ENCODE results near the gene STX2.
"Not testable (repeated sequence)": the region's sequence is repeated elsewhere in the genome, so short reads cannot be mapped to it uniquely, and the experiment has no call there.

Gene STX2

DNA sequence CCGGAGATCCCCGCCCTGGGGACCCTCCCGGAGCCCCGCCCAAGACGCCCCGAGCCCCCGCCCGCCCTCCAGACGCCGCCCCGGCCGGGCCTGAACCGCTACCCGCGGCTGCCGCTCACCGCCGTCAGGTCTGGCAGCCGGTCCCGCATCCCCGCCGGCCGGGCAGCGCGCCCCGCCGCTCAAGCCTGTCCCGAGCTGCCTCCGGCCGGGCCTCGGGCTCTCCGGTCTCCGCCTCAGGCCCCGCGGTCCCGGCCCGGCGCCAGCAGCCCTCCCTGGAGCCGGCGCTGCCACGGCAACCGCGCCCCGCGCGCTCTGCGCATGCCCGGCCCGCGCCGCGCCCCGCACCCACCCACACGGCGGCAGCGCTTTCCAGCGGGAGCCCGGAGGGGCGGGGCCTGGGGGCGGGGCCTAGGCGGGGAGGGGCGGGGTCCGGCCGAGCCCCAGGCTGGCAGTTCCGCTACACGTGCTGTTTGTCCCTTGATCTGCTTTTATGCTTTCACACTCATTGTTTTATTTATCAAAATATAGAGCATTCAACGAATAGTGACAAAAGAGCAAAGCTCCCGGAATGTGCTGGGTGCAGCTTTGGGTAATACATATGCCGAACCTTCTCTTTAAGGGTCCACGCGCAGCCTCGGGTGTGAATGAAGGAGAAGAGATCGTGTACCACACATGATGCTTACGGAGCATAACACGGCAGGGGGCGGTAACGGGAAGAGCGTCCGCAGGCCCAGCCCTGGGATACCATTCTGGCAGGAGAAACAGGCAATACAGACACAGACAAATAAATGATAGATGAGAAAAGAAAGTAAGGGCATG is at the start of gene STX2:
STX2 (minus strand) TSS at position 300 of the 819 bp plus-strand sequence; CDS start at position 149, 151 bp downstream.
- no peak within 1 kb of the TSS for H3K27ac ChIP-seq (ENCODE audit: low read length)
- peaks cover 8% of the 10 kb centered on the region for H3K27me3 ChIP-seq (ENCODE audit: low read depth, low read length)
- H3K9me3 ChIP-seq (ENCODE audit: control insufficient read depth in 1 of 2, low read length in 2 of 2) = no peaks in the 10 kb centered on the region
- no peaks in the 10 kb centered on the region for H3K36me3 ChIP-seq (ENCODE audit: control insufficient read depth in 1 of 2, insufficient read depth in 2 of 2, low read length in 2 of 2)
- peak within 1 kb of the TSS; percentile 76 to 80 for H3K4me3 ChIP-seq (ENCODE audit: low read depth in 1 of 2, low read length in 2 of 2)
- H3K4me1 ChIP-seq (ENCODE audit: control insufficient read depth in 1 of 2, insufficient read depth in 2 of 2, low read length in 2 of 2) = peaks cover 0 to 8% of the 10 kb centered on the region in 2 donors

DNA sequence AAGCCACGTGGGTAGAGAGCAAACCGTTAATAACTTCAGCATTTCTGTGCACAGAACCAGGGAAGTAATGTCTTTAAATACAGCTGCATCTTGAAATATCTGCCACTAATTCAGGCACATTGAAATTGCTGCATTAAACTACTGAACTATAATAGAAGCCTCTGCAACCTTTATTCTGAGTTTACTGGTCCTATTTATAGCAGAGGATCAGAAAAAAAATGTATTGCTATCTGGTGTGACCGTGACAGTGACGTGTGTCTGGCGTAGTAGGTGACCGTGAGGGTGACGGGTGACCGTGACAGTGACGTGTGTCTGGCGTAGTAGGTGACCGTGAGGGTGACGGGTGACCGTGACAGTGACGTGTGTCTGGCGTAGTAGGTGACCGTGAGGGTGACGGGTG is 48.1 kb upstream of the STX2 start:
- H3K4me1 ChIP-seq (ENCODE audit: control insufficient read depth in 1 of 2, insufficient read depth in 2 of 2, low read length in 2 of 2) = not testable (repeated sequence)

DNA sequence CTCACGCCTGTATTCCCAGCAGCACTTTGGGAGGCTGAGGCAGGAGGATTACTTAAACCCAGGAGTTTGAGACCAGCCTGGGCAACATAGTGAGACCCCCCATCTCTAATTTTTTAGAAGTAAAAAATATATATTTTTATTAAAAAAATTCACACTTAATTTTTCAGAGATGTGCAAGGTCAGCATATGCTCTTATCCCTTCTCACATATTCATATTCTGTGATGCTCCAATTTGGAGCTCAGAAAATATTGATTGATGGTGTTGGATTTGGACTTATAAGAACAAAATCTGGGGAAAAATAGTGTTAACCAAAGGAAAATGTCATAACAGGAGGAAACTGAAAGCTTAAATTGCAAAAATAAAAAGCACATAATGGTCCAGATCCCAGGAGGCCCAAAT is 42.5 kb upstream of the STX2 start:
- H3K9me3 ChIP-seq (ENCODE audit: control insufficient read depth in 1 of 2, low read length in 2 of 2) = no peaks in the 10 kb centered on the region
- peaks cover 3 to 9% of the 10 kb centered on the region in 2 donors for H3K36me3 ChIP-seq (ENCODE audit: control insufficient read depth in 1 of 2, insufficient read depth in 2 of 2, low read length in 2 of 2)
- H3K4me3 ChIP-seq (ENCODE audit: low read depth in 1 of 2, low read length in 2 of 2) = no peak overlapping the region
- H3K27ac ChIP-seq (ENCODE audit: low read length) = no peak overlapping the region
- no peaks in the 10 kb centered on the region for H3K4me1 ChIP-seq (ENCODE audit: control insufficient read depth in 1 of 2, insufficient read depth in 2 of 2, low read length in 2 of 2)
- no peaks in the 10 kb centered on the region for H3K27me3 ChIP-seq (ENCODE audit: low read depth, low read length)

More for the DNA sequence above, 48.1 kb upstream of the STX2 start:
- not testable (repeated sequence) for H3K27ac ChIP-seq (ENCODE audit: low read length); H3K4me3 ChIP-seq (ENCODE audit: low read depth in 1 of 2, low read length in 2 of 2); H3K9me3 ChIP-seq (ENCODE audit: control insufficient read depth in 1 of 2, low read length in 2 of 2); H3K27me3 ChIP-seq (ENCODE audit: low read depth, low read length); H3K36me3 ChIP-seq (ENCODE audit: control insufficient read depth in 1 of 2, insufficient read depth in 2 of 2, low read length in 2 of 2)

DNA sequence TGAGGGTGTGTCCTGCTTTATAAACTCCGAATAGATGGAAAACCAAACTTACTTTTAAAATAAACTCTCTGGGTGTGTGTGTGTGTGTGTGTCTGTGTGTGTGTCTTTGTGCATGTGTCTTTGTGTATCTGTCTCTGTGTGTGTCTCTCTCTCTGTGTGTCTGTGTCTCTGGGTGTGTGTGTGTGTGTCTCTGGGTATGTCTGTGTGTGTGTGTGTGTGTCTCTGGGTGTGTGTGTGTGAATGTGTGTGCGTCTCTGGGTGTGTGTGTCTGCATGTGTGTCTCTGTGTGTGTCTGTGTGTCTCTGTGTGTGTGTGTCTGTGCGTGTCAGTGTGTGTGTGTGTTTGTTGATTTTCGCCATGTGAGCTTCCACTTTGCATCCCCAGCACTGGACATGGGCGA is 42.0 kb upstream of the STX2 start:
- H3K9me3 ChIP-seq (ENCODE audit: control insufficient read depth in 1 of 2, low read length in 2 of 2) = no peaks in the 10 kb centered on the region
- no peaks in the 10 kb centered on the region for H3K4me1 ChIP-seq (ENCODE audit: control insufficient read depth in 1 of 2, insufficient read depth in 2 of 2, low read length in 2 of 2)
- no peaks in the 10 kb centered on the region for H3K27me3 ChIP-seq (ENCODE audit: low read depth, low read length)
- H3K4me3 ChIP-seq (ENCODE audit: low read depth in 1 of 2, low read length in 2 of 2) = no peak overlapping the region
- H3K36me3 ChIP-seq (ENCODE audit: control insufficient read depth in 1 of 2, insufficient read depth in 2 of 2, low read length in 2 of 2) = peaks cover 8 to 14% of the 10 kb centered on the region in 2 donors
- H3K27ac ChIP-seq (ENCODE audit: low read length) = no peak overlapping the region

DNA sequence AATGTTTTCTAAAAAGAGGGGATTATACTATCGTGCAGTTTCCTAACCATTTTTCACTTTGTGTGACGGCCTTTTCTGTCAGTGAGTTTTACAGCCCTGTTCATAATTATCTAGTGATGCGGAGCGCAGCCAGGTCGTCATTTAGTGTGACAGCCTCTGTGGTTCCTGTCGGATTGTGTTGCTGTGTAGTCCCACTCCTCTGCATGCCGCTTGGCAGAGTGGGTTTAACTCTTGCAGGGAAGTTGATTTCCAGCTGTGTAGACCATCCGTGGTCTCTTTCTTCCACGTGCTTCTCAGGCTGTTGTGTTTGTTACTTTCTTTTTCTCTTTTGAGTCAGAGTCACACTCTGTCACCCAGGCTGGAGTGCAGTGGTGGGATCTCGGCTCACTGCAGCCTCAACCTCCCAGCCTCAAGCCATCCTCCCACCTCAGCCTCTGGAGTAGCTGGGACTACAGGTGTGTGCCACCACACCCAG is 41.4 kb upstream of the STX2 start:
- Histone ChIP-seq H3K27ac (ENCODE audit: low read length) (no peak overlapping the region), H3K36me3 (ENCODE audit: control insufficient read depth in 1 of 2, insufficient read depth in 2 of 2, low read length in 2 of 2) (peaks cover 14 to 17% of the 10 kb centered on the region in 2 donors), H3K27me3 (ENCODE audit: low read depth, low read length) (no peaks in the 10 kb centered on the region), H3K4me1 (ENCODE audit: control insufficient read depth in 1 of 2, insufficient read depth in 2 of 2, low read length in 2 of 2) (no peaks in the 10 kb centered on the region), H3K9me3 (ENCODE audit: control insufficient read depth in 1 of 2, low read length in 2 of 2) (no peaks in the 10 kb centered on the region), H3K4me3 (ENCODE audit: low read depth in 1 of 2, low read length in 2 of 2) (peak overlapping the region; percentile 33 to 63)

DNA sequence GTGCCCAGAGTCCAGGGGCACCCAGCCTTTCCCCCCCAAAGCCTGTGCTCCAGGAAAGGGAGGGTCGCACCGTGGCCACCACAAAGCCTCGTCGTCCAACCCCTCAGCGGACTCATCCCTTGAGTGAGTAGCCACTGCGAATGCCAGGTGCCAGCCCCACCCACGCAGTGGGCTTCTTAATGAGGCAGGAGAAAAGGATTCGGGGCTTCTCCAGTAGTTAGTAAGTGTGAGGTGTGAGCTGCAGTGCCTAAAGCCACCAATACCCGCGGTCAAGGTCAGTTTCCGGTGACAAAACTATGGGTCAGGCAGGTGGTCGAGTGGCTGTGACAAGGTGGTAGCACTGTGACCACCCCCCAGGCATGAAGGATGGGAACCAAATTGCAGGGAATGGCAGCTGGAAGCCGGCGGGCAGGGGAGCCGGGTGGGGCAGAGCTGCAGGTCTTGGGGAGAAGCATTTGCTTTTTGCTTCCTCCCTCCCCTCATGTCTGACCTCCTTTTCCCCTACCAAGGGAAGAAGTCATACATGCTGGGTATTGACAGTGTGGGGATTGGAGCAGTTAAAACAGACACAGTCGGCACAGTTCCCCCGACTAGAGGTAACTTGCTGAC is 40.8 kb upstream of the STX2 start:
- peaks cover 17 to 19% of the 10 kb centered on the region in 2 donors for H3K36me3 ChIP-seq (ENCODE audit: control insufficient read depth in 1 of 2, insufficient read depth in 2 of 2, low read length in 2 of 2)
- no peaks in the 10 kb centered on the region for H3K4me1 ChIP-seq (ENCODE audit: control insufficient read depth in 1 of 2, insufficient read depth in 2 of 2, low read length in 2 of 2)
- H3K27ac ChIP-seq (ENCODE audit: low read length) = no peak overlapping the region
- H3K27me3 ChIP-seq (ENCODE audit: low read depth, low read length) = no peaks in the 10 kb centered on the region
- H3K4me3 ChIP-seq (ENCODE audit: low read depth in 1 of 2, low read length in 2 of 2) = peak overlapping the region in 1 of 2 donors; percentile 63
- H3K9me3 ChIP-seq (ENCODE audit: control insufficient read depth in 1 of 2, low read length in 2 of 2) = no peaks in the 10 kb centered on the region

DNA sequence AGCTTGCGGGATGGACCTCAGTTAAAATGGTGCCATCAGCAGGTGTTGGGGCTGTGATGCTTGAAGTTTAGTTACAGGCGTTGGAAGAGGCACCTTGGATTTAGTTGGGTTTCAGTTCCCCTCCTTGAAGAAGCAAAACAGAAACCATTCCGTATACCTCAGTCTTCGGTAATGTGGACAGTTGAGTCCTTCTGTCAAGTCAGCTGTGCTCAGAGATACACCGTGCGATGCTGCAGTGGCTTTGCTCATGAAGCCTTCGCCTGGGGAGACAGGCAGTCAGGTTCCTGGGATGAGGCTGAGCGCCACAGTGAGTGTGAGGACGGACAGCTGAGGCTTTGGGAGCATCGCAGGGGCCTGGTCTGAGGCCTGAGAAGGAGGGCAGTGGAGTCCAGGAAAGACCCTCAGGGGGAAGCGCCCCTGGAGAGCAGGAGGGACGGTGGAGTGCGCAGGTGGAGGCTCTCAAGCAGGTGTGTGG is 40.2 kb upstream of the STX2 start:
- H3K27me3 ChIP-seq (ENCODE audit: low read depth, low read length) = no peaks in the 10 kb centered on the region
- no peaks in the 10 kb centered on the region for H3K9me3 ChIP-seq (ENCODE audit: control insufficient read depth in 1 of 2, low read length in 2 of 2)
- H3K4me1 ChIP-seq (ENCODE audit: control insufficient read depth in 1 of 2, insufficient read depth in 2 of 2, low read length in 2 of 2) = no peaks in the 10 kb centered on the region
- no peak overlapping the region for H3K27ac ChIP-seq (ENCODE audit: low read length)
- peaks cover 21 to 26% of the 10 kb centered on the region in 2 donors for H3K36me3 ChIP-seq (ENCODE audit: control insufficient read depth in 1 of 2, insufficient read depth in 2 of 2, low read length in 2 of 2)
- H3K4me3 ChIP-seq (ENCODE audit: low read depth in 1 of 2, low read length in 2 of 2) = no peak overlapping the region

DNA sequence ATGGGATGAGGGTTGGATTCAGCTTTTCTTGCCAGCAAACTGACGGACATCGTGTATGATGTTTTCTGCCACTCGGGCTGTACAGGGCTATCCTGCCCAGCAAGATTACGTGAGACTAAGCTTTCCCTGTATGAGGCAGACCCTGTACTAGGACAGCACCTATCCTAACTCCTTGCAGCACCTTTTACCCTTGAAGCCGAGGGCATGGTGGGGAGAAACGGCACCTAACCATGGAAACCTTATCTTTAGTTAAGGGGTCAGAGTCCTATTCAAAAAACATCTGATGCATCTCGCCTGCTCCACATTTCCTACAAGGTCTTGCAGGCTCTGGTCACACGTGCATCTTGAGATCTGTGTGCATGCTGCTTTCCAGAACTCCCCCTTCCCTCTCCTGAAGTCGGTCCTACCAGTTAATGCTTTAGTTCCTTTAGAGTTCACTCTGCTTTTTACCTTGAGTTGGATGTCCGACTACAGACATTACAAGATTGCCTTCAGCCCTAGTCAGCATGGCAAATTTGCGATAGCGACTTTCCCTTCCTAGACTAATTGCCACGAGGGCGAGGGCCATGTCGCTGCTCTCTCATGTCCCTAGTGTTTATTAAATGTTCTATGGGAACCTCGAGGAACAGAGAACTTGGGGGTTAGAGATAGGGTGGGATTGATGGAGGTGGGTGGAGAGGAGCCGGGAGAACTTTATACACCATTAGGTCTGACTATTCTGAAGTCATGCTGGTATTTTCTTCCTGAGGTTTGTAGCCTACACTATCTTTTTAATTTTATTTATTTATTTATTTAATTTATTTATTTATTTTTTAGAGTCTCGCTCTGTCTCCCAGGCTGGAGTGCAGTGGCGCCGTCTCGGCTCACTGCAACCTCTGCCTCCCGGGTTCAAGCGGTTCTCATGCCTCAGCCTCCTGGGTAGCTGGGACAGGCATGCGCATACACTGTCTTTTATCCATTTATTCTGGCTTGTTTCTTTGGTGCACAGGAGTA is 39.4 kb upstream of the STX2 start:
- Histone ChIP-seq H3K4me3 (ENCODE audit: low read depth in 1 of 2, low read length in 2 of 2) (no peak overlapping the region), H3K36me3 (ENCODE audit: control insufficient read depth in 1 of 2, insufficient read depth in 2 of 2, low read length in 2 of 2) (peaks cover 21 to 26% of the 10 kb centered on the region in 2 donors), H3K27me3 (ENCODE audit: low read depth, low read length) (no peaks in the 10 kb centered on the region), H3K9me3 (ENCODE audit: control insufficient read depth in 1 of 2, low read length in 2 of 2) (no peaks in the 10 kb centered on the region), H3K4me1 (ENCODE audit: control insufficient read depth in 1 of 2, insufficient read depth in 2 of 2, low read length in 2 of 2) (peaks cover 0 to 4% of the 10 kb centered on the region in 2 donors), H3K27ac (ENCODE audit: low read length) (no peak overlapping the region)

DNA sequence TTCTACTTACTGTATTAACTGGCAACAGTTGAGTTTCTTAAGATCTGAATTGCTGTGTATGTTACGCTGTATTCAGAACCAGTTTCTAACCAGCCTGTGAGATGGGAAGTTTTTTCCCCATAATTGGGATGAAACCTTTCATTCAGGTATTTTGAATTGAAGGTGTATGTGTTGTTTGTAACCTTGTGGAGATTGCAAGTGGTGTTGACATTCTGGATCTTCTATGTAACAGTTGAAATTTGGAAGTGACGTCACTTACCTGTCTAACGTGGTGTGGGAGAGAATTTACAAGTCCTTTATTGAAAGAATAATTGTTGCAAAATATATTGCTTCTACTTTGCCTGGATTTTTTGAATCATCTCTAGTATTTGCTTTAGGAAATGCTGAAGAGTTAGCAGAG is 38.3 kb upstream of the STX2 start:
- peaks cover 26 to 28% of the 10 kb centered on the region in 2 donors for H3K36me3 ChIP-seq (ENCODE audit: control insufficient read depth in 1 of 2, insufficient read depth in 2 of 2, low read length in 2 of 2)
- peaks cover 0 to 13% of the 10 kb centered on the region in 2 donors for H3K4me1 ChIP-seq (ENCODE audit: control insufficient read depth in 1 of 2, insufficient read depth in 2 of 2, low read length in 2 of 2)
- H3K27me3 ChIP-seq (ENCODE audit: low read depth, low read length) = no peaks in the 10 kb centered on the region
- no peak overlapping the region for H3K4me3 ChIP-seq (ENCODE audit: low read depth in 1 of 2, low read length in 2 of 2)
- no peaks in the 10 kb centered on the region for H3K9me3 ChIP-seq (ENCODE audit: control insufficient read depth in 1 of 2, low read length in 2 of 2)
- H3K27ac ChIP-seq (ENCODE audit: low read length) = no peak overlapping the region

DNA sequence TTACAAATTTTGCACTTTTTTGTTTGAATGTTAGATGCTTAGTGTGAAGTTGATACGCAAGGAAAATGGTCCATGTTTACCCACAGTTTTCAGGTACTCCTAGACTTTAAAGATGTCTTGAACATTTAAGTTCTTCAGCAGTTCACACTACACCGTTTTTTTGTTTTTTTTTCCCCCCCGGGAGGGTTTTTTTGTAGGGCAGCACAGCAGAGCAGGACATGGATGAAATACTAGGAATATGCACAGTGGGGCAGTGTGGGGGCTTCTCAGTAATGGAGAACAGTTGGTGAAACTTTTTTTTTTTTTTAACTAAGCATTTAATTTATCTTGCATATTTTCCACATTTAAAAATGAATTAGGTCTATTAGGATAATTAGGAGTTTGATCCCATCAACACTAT is 37.7 kb upstream of the STX2 start:
- Histone ChIP-seq H3K9me3 (ENCODE audit: control insufficient read depth in 1 of 2, low read length in 2 of 2) (no peaks in the 10 kb centered on the region), H3K27ac (ENCODE audit: low read length) (no peak overlapping the region), H3K4me3 (ENCODE audit: low read depth in 1 of 2, low read length in 2 of 2) (no peak overlapping the region), H3K4me1 (ENCODE audit: control insufficient read depth in 1 of 2, insufficient read depth in 2 of 2, low read length in 2 of 2) (peaks cover 0 to 13% of the 10 kb centered on the region in 2 donors), H3K27me3 (ENCODE audit: low read depth, low read length) (no peaks in the 10 kb centered on the region), H3K36me3 (ENCODE audit: control insufficient read depth in 1 of 2, insufficient read depth in 2 of 2, low read length in 2 of 2) (peaks cover 26 to 28% of the 10 kb centered on the region in 2 donors)
